Esophagus mucosa (tissue), 1 donor: ENCODE results near the gene GABPB1. TPM values are rescaled to one million over a fixed set of nuclear protein-coding genes. Genes with fewer than 3 reads are reported as not detected.
"Not testable (repeated sequence)": the region's sequence is repeated elsewhere in the genome, so short reads cannot be mapped to it uniquely, and the experiment has no call there.

Experiments
- ATAC-seq: fragments of 200-7000 bp; cut with Tn5 transposase; one replicate; pipeline ENCODE4 v1.9.1; 2020
- total RNA-seq: library from RNA; stranded (reverse); gene quantifications from one replicate; pipeline ENCODE4 v1.2.4, GENCODE V29; 2023
- donor health status: DM: yes; HTN: yes; CAD: no.

The GABPB1 gene
- 10.7 TPM for total RNA-seq

- ATAC-seq = peak; percentile 78
Measured at GRCh38 chr15:50354838-50355618, at the start of gene GABPB1. TSS of gene GABPB1 (minus strand) at chr15:50355198. CDS start at chr15:50309798, 45,400 bp downstream.

GRCh38 chr15:50391561-50391960, 36.6 kb upstream of the GABPB1 start:
- ATAC-seq = not testable (repeated sequence)

- ATAC-seq = peak; percentile 67
Measured at GRCh38 chr15:50390554-50391264, 35.7 kb upstream of the GABPB1 start.

- ATAC-seq = not testable (repeated sequence)
Measured at GRCh38 chr15:50382408-50382807, 27.4 kb upstream of the GABPB1 start.

- ATAC-seq = no peak
Measured at GRCh38 chr15:50381438-50381837, 26.4 kb upstream of the GABPB1 start.

- no peak for ATAC-seq
Measured at GRCh38 chr15:50380089-50380488, 25.1 kb upstream of the GABPB1 start.

GRCh38 chr15:50379413-50379812, 24.4 kb upstream of the GABPB1 start:
- not testable (repeated sequence) for ATAC-seq

GRCh38 chr15:50378776-50379175, 23.8 kb upstream of the GABPB1 start:
- no peak for ATAC-seq

- no peak for ATAC-seq
Measured at GRCh38 chr15:50377867-50378751, 23.1 kb upstream of the GABPB1 start.

- ATAC-seq = not testable (repeated sequence)
Measured at GRCh38 chr15:50369564-50369963, 14.6 kb upstream of the GABPB1 start.

- no peak for ATAC-seq
Measured at GRCh38 chr15:50365971-50366370, 11.0 kb upstream of the GABPB1 start.

GRCh38 chr15:50365570-50365969, 10.6 kb upstream of the GABPB1 start:
- ATAC-seq = no peak

- ATAC-seq = no peak
Measured at GRCh38 chr15:50363612-50364011, 8.6 kb upstream of the GABPB1 start.

GRCh38 chr15:50361756-50362155, 6.8 kb upstream of the GABPB1 start:
- no peak for ATAC-seq

- ATAC-seq = no peak
Measured at GRCh38 chr15:50358845-50359244, 3.8 kb upstream of the GABPB1 start.

- ATAC-seq = no peak
Measured at GRCh38 chr15:50355980-50356379, 982 bp upstream of the GABPB1 start.

GRCh38 chr15:50355619-50355905, 564 bp upstream of the GABPB1 start:
- no peak for ATAC-seq

- peak; percentile 72 for ATAC-seq
Measured at GRCh38 chr15:50353975-50354837, 792 bp downstream of the GABPB1 start.

- peak; percentile 45 for ATAC-seq
Measured at GRCh38 chr15:50353251-50353974, 1.6 kb downstream of the GABPB1 start.

- ATAC-seq = no peak
Measured at GRCh38 chr15:50350621-50351020, 4.4 kb downstream of the GABPB1 start.

GRCh38 chr15:50345298-50345697, 9.7 kb downstream of the GABPB1 start:
- no peak for ATAC-seq
